PC-9 (cell line): ENCODE data around the gene LCLAT1.

Experiments used
- EZH2 ChIP-seq: fragments of 200-600 bp; sonication (generic); IDR thresholded peaks from 2 replicates; pipeline ENCODE4 v1.8.0; 2017; ENCODE audit warnings: antibody characterized with exemption, low read depth
- TF ChIP-seq, protein P1 (sequence below): fragments of 200-600 bp; sonication (generic); conservative IDR thresholded peaks from 2 replicates; pipeline ENCODE4 v1.6.1; 2017; ENCODE audit warnings: mixed run types, antibody characterized with exemption, mild to moderate bottlenecking, moderate library complexity

DNA sequence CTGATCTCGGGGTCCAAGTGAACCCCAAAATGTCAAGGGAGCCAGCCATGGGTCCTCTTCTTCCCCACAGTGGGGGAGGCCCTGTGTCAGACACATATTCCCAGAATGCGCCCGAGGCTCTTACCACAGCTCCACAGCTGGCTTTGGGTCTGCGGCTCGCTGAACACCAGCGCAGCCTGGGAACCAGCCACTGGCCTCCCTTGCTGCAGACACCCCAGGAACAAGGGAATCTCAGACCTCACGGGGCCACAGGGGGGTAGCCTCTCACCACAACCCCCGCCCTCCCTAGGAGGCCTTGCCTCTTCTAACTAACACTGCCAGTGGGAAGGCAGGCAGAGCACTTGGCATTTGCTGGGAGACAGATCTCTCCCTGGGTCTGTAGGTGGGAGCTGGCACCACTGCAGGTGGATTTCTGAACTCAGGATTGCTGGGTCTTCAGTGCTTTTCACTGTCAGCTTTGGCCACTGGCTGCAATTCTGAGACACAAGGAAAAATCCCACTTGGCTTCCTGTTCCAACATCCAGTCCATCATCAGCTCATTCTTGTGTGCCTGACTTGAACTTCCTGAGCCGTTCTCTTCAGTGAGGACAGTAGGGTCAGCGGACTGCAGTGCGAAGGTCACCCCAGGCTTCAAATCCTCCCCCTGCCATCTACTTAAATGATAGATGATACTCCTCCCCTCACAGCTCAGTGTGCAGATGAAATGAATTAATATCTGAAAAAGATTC lies 231.5 kb downstream of the LCLAT1 start:
- TF ChIP-seq, protein P1, sequence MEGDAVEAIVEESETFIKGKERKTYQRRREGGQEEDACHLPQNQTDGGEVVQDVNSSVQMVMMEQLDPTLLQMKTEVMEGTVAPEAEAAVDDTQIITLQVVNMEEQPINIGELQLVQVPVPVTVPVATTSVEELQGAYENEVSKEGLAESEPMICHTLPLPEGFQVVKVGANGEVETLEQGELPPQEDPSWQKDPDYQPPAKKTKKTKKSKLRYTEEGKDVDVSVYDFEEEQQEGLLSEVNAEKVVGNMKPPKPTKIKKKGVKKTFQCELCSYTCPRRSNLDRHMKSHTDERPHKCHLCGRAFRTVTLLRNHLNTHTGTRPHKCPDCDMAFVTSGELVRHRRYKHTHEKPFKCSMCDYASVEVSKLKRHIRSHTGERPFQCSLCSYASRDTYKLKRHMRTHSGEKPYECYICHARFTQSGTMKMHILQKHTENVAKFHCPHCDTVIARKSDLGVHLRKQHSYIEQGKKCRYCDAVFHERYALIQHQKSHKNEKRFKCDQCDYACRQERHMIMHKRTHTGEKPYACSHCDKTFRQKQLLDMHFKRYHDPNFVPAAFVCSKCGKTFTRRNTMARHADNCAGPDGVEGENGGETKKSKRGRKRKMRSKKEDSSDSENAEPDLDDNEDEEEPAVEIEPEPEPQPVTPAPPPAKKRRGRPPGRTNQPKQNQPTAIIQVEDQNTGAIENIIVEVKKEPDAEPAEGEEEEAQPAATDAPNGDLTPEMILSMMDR, result no peak
- no peak for TF ChIP-seq EZH2
